HG02970 (cell line): ENCODE results near the gene OR1J4.

Experiments used
- ATAC-seq: cut with Tn5 transposase; IDR thresholded peaks from one replicate; pipeline ENCODE4 v1.9.1; 2021; ENCODE audit warnings: mild to moderate bottlenecking, moderate library complexity, moderate number of reproducible peaks; ENCODE audit not compliant: unreplicated experiment, low FRiP score

OR1J4 gene

DNA sequence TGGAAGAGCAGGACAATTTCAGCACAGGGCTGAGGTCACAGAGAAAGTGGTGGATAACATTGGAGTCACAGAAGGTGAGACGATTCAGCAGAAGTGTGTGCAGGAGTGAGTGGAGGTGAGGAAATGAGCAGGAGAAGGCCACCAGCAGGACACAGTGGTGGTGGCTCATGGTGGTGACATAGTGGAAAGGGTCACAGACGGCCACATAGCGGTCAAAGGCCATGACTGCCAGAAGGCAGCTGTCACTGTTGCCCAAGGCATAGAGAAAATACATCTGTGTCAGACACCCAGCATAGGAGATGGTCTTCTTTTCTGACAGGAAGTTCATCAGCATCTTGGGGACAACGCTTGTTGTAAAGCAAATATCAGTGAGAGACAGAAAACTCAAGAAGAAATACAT is 49.0 kb downstream of the OR1J4 start:
- ATAC-seq: no peak
